HG03469 (cell line): ENCODE data around the gene ANKS1A.

Experiments
- ATAC-seq: cut with Tn5 transposase; IDR thresholded peaks from one replicate; pipeline ENCODE4 v1.9.1; 2021; ENCODE audit warnings: mild to moderate bottlenecking, moderate library complexity, moderate number of reproducible peaks; ENCODE audit not compliant: unreplicated experiment

The ANKS1A gene

GRCh38 chr6:34951731-34952130 is 62.7 kb downstream of the ANKS1A start:
- ATAC-seq: no peak

GRCh38 chr6:34953061-34954025 is 64.3 kb downstream of the ANKS1A start:
- ATAC-seq: no peak

- ATAC-seq: no peak
Observed at GRCh38 chr6:34955442-34955841, 66.4 kb downstream of the ANKS1A start.

- ATAC-seq: no peak
Observed at GRCh38 chr6:34957231-34957783, 68.3 kb downstream of the ANKS1A start.

GRCh38 chr6:34958734-34959133 is 69.7 kb downstream of the ANKS1A start:
- no peak for ATAC-seq

GRCh38 chr6:34959224-34959623 is 70.2 kb downstream of the ANKS1A start:
- ATAC-seq: no peak

GRCh38 chr6:34961082-34961481 is 72.0 kb downstream of the ANKS1A start:
- no peak for ATAC-seq

- no peak for ATAC-seq
Observed at GRCh38 chr6:34961574-34961973, 72.5 kb downstream of the ANKS1A start.

GRCh38 chr6:34964564-34964963 is 75.5 kb downstream of the ANKS1A start:
- no peak for ATAC-seq

- ATAC-seq: no peak
Observed at GRCh38 chr6:34967461-34967860, 78.4 kb downstream of the ANKS1A start.

- no peak for ATAC-seq
Observed at GRCh38 chr6:34969662-34970265, 80.7 kb downstream of the ANKS1A start.

- ATAC-seq: no peak
Observed at GRCh38 chr6:34970488-34970887, 81.4 kb downstream of the ANKS1A start.

- no peak for ATAC-seq
Observed at GRCh38 chr6:34970957-34971356, 81.9 kb downstream of the ANKS1A start.

- ATAC-seq: no peak
Observed at GRCh38 chr6:34973547-34974248, 84.6 kb downstream of the ANKS1A start.

GRCh38 chr6:34974249-34974642 is 85.2 kb downstream of the ANKS1A start:
- ATAC-seq: no peak

- no peak for ATAC-seq
Observed at GRCh38 chr6:34976239-34976638, 87.2 kb downstream of the ANKS1A start.

GRCh38 chr6:34979218-34979617 is 90.2 kb downstream of the ANKS1A start:
- ATAC-seq: no peak

- no peak for ATAC-seq
Observed at GRCh38 chr6:34979994-34980393, 90.9 kb downstream of the ANKS1A start.

- ATAC-seq: no peak
Observed at GRCh38 chr6:34981366-34981765, 92.3 kb downstream of the ANKS1A start.

- no peak for ATAC-seq
Observed at GRCh38 chr6:34981951-34982350, 92.9 kb downstream of the ANKS1A start.

GRCh38 chr6:34982424-34982852 is 93.4 kb downstream of the ANKS1A start:
- no peak for ATAC-seq
